Thoracic aorta (tissue), 2 donors: ENCODE results near the gene MS4A2. TPM values are rescaled to one million over a fixed set of nuclear protein-coding genes. Genes with fewer than 3 reads are reported as not detected.
"Not testable (repeated sequence)": the region's sequence is repeated elsewhere in the genome, so short reads cannot be mapped to it uniquely, and the experiment has no call there.

Experiments used
- ATAC-seq: fragments of 150-250 bp; one replicate; pipeline ENCODE4 v1.8.0; 2017; ENCODE audit warnings: low read depth; ENCODE audit not compliant: insufficient number of reproducible peaks, low FRiP score
- DNase-seq: peaks from one replicate; pipeline ENCODE4 v3.0.0-alpha.2; 2020; ENCODE audit warnings: low spot score
- H3K27ac ChIP-seq, 2 donors: fragments of 200-600 bp; sonication (generic); 1 replicate in 1 of 2; 2 replicates in 1 of 2; pipeline ENCODE4 v1.5.1; 2016; ENCODE audit warnings: mild to moderate bottlenecking in 2 of 2, moderate library complexity in 2 of 2
- H3K27me3 ChIP-seq: fragments of 200-600 bp; sonication (generic); replicated peaks from 2 replicates; pipeline ENCODE4 v1.6.0; 2016; ENCODE audit warnings: mild to moderate bottlenecking; ENCODE audit not compliant: insufficient read depth
- H3K36me3 ChIP-seq: fragments of 200-600 bp; sonication (generic); one replicate; pipeline ENCODE4 v1.5.1; 2016
- H3K4me1 ChIP-seq, 2 donors: fragments of 200-600 bp; sonication (generic); 1 replicate in 1 of 2; 2 replicates in 1 of 2; pipeline versions ENCODE4 v1.5.1 to v1.6.0; 2016; ENCODE audit warnings: low read depth in 2 of 2, mild to moderate bottlenecking in 1 of 2; ENCODE audit not compliant: control insufficient read depth in 1 of 2
- H3K4me3 ChIP-seq: fragments of 200-600 bp; sonication (generic); 2 replicates; pipeline ENCODE4 v1.5.1; 2016; ENCODE audit warnings: mild to moderate bottlenecking
- H3K9me3 ChIP-seq: fragments of 200-600 bp; sonication (generic); 2 replicates; pipeline ENCODE4 v1.5.1; 2016
- total RNA-seq, 2 donors: library from RNA; depleted of rRNA; stranded (reverse); fragments of >200 nt; gene quantifications; one replicate each; pipeline versions ENCODE4 v1.1.0 to v1.2.3, GENCODE V29; 2016
- TF ChIP-seq, protein P1 (sequence below): fragments of 200-600 bp; sonication (generic); IDR thresholded peaks from one replicate; pipeline ENCODE4 v1.5.1; 2019; ENCODE audit warnings: antibody characterized with exemption

Gene MS4A2
- total RNA-seq, 2 donors from 2014 or later = 1.1 to 5.9 TPM

GRCh38 chr11:60059521-60060240, 28.8 kb upstream of the MS4A2 start:
- no peak for DNase-seq
- Histone ChIP-seq H3K4me1 (no peaks in the 10 kb centered on the region), H3K36me3 (no peaks in the 10 kb centered on the region), H3K27ac (no peak overlapping the region), H3K27me3 (no peaks in the 10 kb centered on the region), H3K9me3 (no peaks in the 10 kb centered on the region), H3K4me3 (no peak overlapping the region)
- ATAC-seq = no peak
- TF ChIP-seq, protein P1, sequence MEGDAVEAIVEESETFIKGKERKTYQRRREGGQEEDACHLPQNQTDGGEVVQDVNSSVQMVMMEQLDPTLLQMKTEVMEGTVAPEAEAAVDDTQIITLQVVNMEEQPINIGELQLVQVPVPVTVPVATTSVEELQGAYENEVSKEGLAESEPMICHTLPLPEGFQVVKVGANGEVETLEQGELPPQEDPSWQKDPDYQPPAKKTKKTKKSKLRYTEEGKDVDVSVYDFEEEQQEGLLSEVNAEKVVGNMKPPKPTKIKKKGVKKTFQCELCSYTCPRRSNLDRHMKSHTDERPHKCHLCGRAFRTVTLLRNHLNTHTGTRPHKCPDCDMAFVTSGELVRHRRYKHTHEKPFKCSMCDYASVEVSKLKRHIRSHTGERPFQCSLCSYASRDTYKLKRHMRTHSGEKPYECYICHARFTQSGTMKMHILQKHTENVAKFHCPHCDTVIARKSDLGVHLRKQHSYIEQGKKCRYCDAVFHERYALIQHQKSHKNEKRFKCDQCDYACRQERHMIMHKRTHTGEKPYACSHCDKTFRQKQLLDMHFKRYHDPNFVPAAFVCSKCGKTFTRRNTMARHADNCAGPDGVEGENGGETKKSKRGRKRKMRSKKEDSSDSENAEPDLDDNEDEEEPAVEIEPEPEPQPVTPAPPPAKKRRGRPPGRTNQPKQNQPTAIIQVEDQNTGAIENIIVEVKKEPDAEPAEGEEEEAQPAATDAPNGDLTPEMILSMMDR = no peak

- no peak overlapping the region for H3K27ac ChIP-seq
- no peaks in the 10 kb centered on the region for H3K9me3 ChIP-seq
- H3K4me3 ChIP-seq = no peak overlapping the region
- no peaks in the 10 kb centered on the region for H3K36me3 ChIP-seq
- H3K4me1 ChIP-seq = no peaks in the 10 kb centered on the region
- DNase-seq (no peak), ATAC-seq (no peak)
- no peaks in the 10 kb centered on the region for H3K27me3 ChIP-seq
- TF ChIP-seq, protein P1 = no peak
Measured at GRCh38 chr11:60064111-60064510, 24.4 kb upstream of the MS4A2 start.

- Histone ChIP-seq H3K27me3 (no peaks in the 10 kb centered on the region), H3K4me3 (no peak overlapping the region), H3K4me1 (no peaks in the 10 kb centered on the region), H3K36me3 (no peaks in the 10 kb centered on the region), H3K27ac (no peak overlapping the region), H3K9me3 (no peaks in the 10 kb centered on the region)
- DNase-seq (no peak), ATAC-seq (no peak)
- TF ChIP-seq, protein P1 = no peak
Measured at GRCh38 chr11:60065801-60066200, 22.7 kb upstream of the MS4A2 start.

GRCh38 chr11:60069450-60069849, 19.0 kb upstream of the MS4A2 start:
- Histone ChIP-seq H3K4me3 (no peak overlapping the region), H3K9me3 (no peaks in the 10 kb centered on the region), H3K27ac (no peak overlapping the region), H3K4me1 (no peaks in the 10 kb centered on the region), H3K27me3 (no peaks in the 10 kb centered on the region), H3K36me3 (no peaks in the 10 kb centered on the region)
- TF ChIP-seq, protein P1 = no peak
- DNase-seq (no peak), ATAC-seq (no peak)

GRCh38 chr11:60071644-60072043, 16.8 kb upstream of the MS4A2 start:
- H3K9me3 ChIP-seq, ATAC-seq, H3K4me3 ChIP-seq, H3K4me1 ChIP-seq, DNase-seq, H3K27me3 ChIP-seq, H3K36me3 ChIP-seq, H3K27ac ChIP-seq: not testable (repeated sequence)
